HG03469 (cell line): ENCODE data around the gene BIN2.
A peak's percentile ranks its signal among the peaks of the same experiment; 100 is the strongest.
"Not testable (repeated sequence)": the region's sequence is repeated elsewhere in the genome, so short reads cannot be mapped to it uniquely, and the experiment has no call there.

Experiments used
- ATAC-seq: cut with Tn5 transposase; IDR thresholded peaks from one replicate; pipeline ENCODE4 v1.9.1; 2021; ENCODE audit warnings: mild to moderate bottlenecking, moderate library complexity, moderate number of reproducible peaks; ENCODE audit not compliant: unreplicated experiment

The BIN2 gene

DNA sequence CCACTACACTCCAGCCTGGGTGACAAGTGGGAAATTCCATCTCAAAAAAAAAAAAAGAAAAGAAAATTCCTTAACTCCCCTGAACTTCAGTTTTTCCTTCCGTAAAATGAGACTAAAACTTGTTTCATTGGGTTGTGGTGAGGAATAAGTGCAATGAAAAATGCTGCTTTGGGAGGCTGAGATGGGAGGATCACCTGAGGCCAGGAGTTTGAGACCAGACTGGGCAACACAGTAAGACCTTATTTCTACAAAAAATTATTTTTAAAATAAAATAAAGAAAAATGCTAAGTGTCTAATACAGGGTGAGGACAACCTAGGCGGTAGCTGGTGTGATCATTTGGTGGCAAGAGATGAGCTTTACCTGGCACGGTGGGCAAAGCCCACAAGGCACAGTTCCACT is 60.6 kb downstream of the BIN2 start:
- ATAC-seq: no peak

DNA sequence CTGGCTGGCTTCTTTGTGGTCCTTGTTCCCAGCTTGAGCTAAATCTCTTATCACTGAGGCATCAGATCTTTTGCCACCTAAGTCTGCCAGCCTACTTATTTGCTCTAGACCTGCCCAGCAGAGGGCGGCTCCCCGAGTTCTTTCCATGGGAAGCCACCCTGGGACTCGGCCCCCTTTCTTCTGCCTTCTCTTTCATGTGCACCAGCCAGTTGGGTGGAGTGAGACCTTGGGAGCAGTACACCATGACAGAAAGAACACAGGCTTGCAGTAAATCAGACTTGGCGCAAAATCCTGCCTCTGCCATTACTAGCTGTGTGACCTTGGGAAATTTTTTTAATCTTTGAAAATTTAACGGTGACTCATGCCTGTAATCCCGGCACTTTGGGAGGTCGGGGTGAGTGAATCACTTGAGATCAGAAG is 61.2 kb downstream of the BIN2 start:
- ATAC-seq: no peak

DNA sequence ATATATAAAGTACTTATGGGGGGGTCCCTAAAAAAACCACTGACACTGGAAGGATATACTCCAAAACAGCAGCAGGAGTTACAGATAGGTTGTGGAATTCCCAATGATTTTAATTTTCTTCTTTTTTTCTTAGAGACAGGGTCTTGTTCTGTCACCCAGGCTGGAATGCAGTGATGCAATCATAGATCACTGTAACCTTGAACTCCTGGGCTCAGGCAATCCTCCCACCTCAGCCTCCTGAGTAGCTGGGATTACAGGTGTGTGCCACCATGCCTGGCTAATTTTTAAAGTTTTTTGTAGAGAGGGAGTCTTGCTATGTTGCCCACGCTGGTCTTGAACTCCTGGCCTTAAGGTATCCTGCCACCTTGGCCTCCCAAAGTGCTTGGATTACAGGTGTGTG is 64.4 kb downstream of the BIN2 start:
- ATAC-seq: not testable (repeated sequence)

DNA sequence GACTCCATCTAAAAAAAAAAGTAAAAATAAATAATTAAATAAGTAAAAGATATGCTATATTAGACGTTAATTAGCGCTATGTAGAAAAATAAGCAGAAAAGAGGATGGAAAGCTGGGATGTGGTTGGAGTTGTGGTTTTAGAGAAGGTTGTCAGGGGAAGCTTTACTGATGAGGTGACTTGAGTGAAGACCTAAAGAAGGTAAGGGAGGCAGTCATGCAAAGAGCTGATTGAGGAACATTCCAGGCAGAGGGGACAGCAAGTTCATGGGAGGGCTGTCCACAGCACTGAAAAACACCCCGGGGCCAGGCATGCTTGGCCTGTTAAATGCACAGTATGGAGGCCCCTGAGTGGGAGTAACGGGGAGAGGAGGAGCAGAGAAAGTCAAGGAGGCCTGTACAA is 69.4 kb downstream of the BIN2 start:
- no peak for ATAC-seq

DNA sequence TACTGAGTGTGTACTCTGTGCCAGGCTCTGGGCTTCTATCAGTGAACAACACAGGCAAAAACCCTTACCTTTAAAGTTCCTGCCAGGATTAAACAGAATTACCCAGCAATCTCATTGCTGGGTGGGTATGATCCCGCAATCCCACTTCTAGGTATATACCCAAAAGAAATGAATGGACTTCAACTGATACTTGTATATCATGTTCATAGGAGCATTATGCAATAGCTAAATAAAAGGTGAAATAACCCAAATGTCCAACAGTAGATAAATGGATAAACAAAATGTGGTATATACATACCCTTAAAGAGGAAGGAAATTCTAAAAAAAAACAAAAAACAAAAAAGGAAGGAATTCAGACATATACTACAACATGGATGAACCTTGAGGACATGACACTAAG is 70.7 kb downstream of the BIN2 start:
- no peak for ATAC-seq

DNA sequence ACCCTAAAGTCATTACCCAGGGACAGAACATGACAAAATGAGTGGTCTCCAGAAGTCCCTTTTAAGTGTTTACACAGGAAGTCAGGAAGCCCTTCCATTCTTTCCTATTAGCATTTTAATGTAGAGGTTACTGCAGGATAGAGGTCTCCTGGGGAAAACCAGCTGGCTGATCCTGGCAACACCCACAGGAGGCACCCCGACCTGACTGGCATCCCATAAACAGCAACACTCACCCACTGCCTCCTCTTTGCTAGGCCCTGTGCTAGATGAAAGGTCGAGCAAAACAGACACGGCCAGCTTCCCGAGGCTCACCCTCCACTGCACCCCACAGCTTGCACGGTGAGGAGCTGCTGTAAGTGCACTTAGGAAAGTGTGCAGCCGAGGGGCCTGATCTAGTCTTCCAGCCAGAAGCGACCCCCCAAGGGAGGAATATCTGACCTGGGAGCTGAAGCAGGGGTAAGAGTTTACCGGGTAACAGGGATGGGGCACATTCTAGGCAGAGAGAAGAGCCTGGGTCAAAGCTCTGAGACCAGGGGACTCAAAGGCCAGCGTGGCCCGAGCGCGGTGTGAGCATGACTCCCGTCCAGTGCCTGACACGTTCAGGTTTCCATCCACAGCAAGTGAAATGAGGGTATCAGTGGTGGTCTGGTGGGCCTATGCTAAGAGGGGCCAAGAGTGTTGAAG is 76.3 kb downstream of the BIN2 start:
- ATAC-seq: no peak

DNA sequence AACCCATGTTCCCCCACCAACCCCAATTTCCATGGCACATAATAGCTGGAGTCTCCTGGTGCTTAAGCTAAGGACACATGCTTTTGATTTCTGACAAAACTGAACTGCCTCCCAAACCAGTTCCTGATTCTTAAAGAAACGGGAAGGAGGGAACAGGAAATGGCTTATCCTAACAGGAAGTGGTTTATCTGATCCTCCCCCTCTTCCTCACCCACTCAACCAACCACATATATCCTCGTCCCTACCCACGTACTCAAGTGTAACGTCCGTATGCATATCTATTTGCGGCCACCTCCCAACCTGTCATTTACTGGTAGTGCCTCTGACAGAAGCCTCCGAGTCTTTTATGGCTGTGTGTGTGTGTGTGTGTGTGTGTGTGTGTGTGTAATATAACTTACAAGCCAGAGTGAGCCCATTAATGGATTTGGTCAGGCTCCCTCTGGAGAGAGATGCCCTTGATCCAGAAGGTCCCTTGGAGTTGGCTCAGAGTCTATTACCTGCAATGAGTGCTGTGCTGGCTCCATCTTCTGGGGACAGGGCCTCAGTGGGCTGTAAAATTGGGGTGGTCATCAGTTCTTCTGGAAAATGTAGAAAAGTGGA is 77.6 kb downstream of the BIN2 start:
- no peak for ATAC-seq

DNA sequence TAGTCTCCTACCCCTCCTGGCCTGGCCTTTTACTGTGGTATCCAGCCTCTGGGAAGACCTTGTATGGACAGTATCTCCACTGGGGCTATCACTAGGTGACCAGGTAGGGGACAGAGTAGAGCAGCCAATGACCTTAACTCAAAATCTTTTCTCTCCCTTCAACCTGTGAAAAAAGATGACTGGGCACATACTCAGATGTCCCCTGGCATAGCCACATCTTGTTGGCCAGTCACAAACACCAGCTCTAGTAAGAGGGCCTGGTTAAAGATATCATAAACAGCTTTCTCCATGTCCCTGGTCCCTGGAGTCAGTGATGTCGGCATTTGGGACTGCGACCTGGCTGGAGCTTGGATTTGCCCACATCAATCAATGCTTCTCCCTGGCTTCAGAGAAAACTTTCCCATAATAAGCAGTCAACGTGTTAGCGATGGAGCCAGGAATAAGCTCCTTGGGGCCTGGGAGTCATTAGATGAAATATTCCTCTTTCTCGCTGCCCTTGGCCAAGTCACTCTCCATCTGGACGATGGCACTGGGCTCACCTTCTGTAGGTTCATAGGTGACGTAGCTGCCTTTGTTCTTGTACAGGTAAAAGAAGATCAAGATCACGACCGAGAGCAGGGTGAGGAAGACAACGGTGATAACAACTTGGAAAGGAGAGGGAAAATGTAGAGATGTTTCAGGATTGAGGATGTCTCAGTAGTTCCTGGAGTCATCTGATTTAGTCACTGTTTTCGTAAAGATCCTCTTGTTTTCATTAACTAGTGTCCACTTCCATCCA is 78.3 kb downstream of the BIN2 start:
- no peak for ATAC-seq

DNA sequence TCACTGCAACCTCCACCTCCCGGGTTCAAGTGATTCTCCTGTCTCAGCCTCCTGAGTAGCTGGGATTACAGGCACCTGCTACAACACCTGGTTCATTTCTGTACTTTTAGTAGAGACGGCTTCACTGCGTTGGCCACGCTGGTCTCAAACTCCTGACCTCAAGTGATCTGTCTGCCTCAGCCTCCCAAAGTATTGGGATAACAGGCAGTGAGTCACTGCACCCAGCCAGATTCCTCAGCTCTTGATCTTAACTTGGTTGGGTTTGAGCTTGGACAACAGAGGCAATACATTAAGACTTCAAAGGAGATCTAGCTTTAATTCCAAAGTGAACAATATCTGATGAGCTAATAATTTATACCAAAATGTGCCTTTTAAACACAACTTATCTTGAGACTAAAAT is 79.7 kb downstream of the BIN2 start:
- no peak for ATAC-seq

DNA sequence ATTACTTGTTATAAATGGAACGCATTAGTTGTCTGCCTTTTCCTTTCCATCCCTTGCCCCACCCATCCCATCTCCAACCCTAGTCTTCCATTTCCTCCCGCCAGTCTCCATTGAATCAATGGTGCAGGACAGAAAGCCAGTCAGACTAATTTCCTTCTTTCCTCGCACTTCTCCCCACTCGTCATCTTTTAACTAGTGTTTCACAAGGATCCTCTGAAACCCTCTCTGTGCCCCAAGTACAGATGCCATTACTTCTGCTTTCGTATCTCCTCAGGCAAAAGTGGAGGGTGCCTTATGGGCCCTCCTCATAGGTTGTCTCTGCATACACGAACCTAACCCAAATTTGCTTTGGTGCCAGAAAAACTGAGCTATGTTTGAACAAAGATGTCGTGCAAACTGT is 81.1 kb downstream of the BIN2 start:
- no peak for ATAC-seq

DNA sequence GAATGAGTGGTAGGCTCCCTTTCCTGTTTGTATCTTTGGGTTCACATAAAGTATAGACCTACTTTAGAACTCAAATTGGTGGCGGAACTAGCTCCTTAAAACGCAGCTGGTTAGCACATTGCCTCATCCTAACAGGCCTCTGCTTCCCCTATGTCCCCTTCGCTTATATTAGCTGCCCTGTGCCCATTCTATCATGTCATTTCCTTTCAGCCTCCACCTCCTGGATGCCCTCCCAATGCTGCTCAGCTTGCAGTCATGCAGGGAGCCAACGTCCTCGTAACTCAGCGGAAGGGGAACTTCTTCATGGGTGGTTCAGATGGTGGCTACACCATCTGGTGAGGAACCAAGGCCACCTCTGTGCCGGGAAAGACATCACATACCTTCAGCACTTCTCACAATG is 81.9 kb downstream of the BIN2 start:
- no peak for ATAC-seq

DNA sequence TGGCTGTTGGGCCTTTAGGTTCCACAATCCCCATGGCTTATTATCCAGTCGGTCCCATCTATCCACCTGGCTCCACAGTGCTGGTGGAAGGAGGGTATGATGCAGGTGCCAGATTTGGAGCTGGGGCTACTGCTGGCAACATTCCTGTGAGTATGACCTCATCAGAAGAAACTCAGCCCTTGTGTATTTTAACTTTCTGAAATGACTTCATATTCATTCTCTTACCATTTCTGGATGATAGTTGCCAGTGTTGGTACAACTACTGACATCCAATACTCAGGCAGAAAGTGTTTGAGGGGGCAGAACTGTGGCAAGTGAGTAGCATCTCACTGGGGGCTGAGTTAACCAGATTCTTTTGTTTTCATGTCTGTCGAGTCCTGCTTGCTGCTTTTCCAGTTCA is 83.0 kb downstream of the BIN2 start:
- ATAC-seq: no peak

DNA sequence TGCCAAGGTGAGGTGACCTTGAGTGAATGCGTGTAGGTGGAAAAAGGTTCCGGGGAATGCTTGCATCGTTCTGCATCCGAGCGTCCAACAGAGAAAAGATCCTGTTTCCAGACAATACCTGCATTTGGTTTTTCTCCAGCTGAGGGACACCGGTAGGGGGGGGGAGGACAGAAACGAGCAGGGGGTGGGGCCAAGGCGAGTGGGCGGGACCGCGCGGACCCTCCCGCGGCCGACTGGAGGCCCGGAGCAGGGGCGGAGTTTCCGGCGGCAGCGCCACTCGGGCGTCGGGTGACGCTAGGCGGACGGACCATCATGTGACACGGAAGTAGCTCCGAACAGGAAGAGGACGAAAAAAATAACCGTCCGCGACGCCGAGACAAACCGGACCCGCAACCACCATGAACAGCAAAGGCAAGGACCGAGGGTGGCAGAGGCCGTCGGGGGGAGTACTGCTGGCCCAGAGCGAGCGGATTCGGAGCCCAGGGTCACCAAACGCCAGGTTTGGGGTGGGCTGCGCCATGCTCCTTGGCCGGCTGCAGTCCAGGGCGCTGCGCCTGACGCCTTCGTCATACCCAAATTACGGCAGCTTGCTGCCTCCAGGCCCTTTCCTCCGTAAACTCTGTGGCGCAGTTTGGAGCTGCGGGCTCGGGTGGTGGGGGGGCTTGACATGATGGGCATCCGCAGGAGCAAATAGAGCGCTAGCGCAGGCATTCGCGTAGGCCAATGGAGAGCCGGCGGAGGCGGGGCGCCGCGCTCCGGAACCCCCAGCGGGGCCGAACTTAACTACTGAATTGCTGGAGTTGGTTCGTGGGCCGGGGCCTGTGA is 85.3 kb downstream of the BIN2 start, which contains the start of gene DAZAP2:
DAZAP2 (plus strand) TSS at position 317 of the 825 bp plus-strand sequence; CDS start at position 399, 82 bp downstream.
- ATAC-seq: peak; percentile 67

DNA sequence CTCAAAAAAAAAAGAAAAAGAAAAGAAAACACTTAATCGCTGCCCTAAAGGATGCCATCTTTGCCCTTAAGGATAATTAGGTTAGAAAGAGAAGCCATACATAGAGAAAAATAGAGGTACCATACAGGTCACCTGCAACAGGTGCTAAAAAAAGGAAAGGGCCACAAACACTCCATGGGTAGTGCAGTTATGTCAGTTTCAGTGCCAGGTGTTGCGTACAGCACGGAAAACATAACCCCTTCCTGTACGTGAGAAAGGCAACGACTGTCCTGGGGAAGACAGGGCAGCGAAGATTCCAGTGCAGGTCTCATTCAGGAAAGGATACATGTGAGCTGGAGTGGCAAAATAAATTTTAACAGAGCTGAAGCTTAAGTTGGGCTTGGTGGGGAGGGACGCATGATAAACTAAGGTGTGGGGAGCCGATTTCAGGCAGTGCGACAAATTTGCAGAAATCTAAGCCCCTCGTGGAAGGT is 85.9 kb downstream of the BIN2 start:
- ATAC-seq: no peak

DNA sequence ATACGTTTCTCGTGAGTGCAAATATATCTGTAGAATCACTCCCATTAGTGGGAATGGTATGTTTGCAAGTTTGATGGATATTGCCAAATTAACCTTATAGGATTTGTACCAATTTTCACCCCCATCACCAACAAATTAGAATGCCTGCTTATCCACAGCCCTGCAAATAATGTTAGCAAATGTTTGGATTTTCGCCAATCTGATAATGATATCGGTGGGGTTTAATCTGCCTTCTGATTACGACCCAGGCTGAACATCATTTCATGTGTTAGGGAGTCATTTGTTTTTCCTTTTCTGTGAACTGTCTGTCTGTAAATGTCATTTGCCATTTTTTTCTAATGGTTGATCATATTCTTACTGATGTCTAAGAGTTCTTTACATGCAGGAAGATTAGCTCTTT is 89.4 kb downstream of the BIN2 start:
- ATAC-seq: no peak

DNA sequence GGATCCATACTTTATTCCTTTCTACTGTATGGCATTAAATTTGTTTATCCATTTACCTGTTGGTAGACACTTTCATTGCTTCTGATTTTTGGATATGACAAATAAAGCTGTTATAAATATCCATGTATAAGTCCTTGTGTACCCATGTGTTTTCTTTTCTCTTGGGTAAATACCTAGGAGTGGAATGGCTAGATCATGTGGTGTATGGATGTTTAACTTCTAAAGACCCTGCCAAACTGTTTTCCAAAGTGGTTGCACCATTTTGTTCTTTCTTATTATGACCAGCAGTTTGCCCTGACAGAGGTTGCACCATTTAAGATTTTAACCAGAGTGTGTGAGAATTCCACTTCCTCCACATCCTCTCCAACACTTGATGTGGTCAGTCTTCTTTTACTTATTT is 91.3 kb downstream of the BIN2 start:
- no peak for ATAC-seq
